Hepatocyte (in vitro differentiated cells): Measurements from ENCODE around the gene DAW1.

Experiments used
- EZH2 ChIP-seq: fragments of 200-600 bp; sonication (generic); IDR thresholded peaks from 2 replicates; pipeline ENCODE4 v1.6.1; 2016; ENCODE audit warnings: antibody characterized with exemption, mild to moderate bottlenecking, borderline replicate concordance
- EZH2phosphoT487 ChIP-seq: fragments of 200-600 bp; sonication (generic); IDR thresholded peaks from one replicate; pipeline ENCODE4 v1.6.1; 2018; ENCODE audit warnings: antibody characterized with exemption, mild to moderate bottlenecking, low read depth, moderate library complexity; ENCODE audit not compliant: unreplicated experiment, severe bottlenecking
- TF ChIP-seq, protein P1 (sequence below): fragments of 200-600 bp; sonication (generic); IDR thresholded peaks from 2 replicates; pipeline ENCODE4 v1.5.1; 2016; ENCODE audit warnings: antibody characterized with exemption, mild to moderate bottlenecking; ENCODE audit not compliant: poor library complexity

DNA sequence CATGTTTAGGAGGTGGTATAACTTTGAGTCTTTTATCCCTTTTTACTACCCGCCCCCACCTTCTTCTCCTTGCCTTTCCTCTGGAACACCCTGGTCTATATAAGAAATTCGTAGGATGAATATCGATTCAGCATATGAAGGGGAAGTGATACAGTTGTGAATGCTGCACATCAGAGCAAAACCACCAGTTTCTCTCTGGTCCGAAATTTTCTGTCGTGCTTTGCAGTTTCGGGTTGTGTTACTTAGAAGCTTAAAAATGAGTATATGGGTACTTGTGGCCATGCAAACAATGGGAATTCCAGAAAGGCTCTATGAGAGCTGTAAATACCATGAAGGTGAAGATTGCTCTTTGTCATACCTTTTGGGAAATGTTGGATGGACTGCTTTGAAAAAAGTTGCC is 60.6 kb downstream of the DAW1 start:
- TF ChIP-seq EZH2 = no peak
- TF ChIP-seq, protein P1, sequence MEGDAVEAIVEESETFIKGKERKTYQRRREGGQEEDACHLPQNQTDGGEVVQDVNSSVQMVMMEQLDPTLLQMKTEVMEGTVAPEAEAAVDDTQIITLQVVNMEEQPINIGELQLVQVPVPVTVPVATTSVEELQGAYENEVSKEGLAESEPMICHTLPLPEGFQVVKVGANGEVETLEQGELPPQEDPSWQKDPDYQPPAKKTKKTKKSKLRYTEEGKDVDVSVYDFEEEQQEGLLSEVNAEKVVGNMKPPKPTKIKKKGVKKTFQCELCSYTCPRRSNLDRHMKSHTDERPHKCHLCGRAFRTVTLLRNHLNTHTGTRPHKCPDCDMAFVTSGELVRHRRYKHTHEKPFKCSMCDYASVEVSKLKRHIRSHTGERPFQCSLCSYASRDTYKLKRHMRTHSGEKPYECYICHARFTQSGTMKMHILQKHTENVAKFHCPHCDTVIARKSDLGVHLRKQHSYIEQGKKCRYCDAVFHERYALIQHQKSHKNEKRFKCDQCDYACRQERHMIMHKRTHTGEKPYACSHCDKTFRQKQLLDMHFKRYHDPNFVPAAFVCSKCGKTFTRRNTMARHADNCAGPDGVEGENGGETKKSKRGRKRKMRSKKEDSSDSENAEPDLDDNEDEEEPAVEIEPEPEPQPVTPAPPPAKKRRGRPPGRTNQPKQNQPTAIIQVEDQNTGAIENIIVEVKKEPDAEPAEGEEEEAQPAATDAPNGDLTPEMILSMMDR = no peak
- TF ChIP-seq EZH2phosphoT487 = no peak
